Activated CD4-positive, alpha-beta T cell treated with anti-CD3 and anti-CD28 coated beads, Interleukin-2, Interleukin-4, amounts not matched to agents 100 ng/mL and 50 ng/mL, durations not matched to agents 16 hours and 8 hours (primary cell): Measurements from ENCODE around the gene ZNF428.
"Not testable (repeated sequence)": the region's sequence is repeated elsewhere in the genome, so short reads cannot be mapped to it uniquely, and the experiment has no call there.

Source experiments
- DNase-seq: peaks from one replicate; pipeline ENCODE4 v3.0.0-alpha.2; 2020; ENCODE audit warnings: low spot score

The ZNF428 gene

DNA sequence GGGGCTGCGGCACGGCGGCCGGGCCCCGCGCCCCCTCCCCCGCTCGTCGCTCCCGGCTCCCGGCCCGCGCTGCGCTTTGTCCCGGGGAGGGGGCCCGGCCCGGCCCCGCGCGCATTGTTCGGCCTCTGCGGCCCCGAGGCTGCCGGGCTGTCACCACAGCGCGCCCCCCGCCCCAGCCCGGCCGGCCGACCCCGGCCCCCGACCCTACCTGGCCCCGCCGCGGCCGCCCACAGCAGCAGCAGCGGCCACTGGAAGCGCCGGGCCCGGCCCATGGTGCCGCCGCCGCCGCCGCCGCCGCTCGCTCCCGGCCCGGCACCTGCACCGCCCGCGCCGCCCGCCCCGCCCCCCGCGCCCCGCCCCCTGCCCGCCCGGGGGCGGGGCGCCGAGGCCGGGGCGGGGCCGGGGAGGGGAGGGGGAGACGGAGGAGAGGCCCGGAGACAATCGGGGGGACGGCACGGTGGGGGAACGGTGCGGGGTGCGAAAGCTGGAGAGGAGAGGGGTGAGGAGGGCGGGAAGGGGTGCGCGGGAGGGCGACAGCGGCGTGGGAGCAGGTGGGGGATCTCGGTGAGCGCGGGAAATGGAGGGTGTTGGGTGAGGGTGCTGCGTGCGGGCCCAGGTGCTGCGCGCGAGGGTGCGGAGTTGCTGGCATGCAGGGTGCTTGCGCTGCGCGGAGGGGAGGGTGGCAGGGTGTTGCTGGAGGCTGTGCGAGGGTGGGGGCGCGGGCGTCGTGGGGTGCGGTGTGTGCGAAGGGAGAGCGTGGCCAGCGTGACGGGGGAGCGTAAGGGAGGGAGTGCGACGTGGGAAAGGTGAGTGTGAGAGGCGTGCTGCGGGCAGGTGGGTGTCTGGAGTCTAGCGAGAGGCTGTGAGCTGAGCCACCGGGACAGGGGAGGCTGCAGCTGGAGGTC is 20.3 kb upstream of the ZNF428 start, which contains the start of gene CADM4:
CADM4 (minus strand) TSS at position 332 of the 905 bp plus-strand sequence; CDS start at position 272, 60 bp downstream.
- DNase-seq, result no peak

DNA sequence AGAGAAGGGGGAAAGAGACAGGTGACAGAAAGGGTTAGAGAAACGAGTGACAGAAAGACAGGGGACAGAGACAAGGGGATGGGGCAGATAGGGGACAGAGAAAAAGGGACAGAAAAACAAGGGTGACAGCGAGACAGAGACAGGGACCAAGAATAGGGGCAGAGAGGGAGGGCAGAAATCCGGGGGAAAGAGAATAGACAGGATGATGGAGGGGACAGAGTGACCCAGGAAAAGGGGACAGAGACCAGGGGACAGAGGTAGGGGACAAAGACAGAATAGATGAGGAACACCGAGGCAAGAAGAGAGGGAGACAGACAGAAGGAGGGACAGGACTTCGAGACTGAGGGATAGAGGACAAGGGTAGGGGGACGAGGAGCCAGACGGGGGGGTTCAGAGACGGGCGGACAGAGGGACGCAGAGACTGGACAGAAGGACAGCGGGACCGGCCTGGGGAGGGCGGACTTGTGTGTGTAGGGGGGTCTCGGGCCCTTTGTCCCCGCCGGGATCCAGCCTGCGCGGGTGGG is 19.6 kb upstream of the ZNF428 start:
- DNase-seq, result no peak

DNA sequence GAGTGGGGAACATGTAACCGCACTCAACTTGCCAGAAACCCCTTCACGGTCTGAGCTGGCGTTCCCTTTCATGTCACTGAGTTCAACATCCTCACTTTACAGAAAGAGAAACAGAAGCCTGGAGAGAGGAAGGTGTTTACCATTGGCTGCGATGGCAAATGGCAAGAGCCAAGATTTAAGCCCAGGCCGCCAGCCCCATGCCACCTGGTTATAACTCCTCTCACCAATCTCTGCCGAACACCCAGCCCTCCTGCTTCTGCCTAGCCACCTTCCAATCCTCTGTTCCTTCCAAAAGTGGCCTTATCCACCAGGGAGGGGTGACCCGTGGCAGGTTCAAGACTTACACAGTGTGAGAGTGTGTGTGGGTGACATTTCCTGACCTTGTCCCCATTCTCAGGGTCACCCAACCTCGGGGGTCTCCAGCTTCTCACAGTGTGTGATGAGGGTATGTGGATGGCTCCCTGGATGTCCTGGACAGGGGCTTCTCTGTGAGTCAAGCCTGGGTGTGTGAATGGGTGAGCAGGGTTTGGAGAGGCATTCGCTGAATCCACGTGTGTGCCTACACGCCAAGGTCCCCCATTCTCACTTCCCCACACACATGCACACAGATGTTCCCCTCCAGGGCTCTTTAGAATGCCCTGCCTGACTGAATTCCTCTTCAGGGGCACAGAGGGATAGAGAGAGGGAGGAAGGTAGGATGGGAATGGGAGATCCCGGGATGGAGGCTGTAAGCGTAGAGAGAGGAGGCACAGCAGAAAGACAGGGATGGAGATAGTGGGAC is 19.0 kb upstream of the ZNF428 start:
- no peak for DNase-seq

DNA sequence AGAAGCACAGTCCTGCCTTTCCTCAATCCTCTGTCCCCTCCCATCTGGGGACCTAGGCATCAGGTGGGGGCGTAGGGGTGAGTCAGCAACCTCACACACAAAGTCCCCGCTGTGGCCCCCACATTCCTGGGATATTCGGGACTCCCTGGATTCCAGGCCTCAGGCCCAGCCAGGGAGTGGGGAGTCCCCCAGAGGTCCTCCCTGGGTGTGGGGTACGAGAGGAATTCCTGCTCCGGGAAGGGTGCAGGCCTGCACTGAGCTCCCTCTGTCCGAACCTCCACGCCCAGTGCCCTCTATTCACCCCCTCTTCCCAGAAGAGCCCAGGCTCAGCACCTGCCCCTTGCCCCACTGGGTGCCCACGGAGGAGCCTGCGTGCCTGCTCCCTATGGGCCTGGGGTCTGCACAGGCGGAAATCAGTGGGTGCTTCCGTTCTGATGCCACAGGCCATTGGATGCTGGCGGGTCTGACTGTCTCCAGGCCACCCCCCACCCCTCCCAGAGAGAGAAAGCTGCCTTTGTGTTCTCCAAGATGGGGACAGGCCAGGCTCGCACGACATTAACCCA is 16.8 kb upstream of the ZNF428 start:
- DNase-seq, result no peak

DNA sequence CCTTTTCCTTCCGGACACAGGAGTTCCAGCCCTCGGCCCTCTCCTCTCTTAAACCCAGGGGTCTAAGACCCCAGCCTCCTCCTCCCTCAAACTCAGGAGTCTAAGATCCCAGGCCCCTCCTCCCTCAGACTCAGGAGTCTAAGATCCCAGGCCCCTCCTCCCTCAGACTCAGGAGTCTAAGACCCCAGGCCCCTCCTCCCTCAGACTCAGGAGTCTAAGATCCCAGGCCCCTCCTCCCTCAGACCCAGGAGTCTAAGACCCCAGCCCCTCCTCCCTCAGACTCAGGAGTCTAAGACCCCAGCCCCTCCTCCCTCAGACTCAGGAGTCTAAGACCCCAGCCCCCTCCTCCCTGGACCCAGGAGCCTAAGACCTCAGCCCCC is 16.1 kb upstream of the ZNF428 start:
- DNase-seq, result not testable (repeated sequence)

DNA sequence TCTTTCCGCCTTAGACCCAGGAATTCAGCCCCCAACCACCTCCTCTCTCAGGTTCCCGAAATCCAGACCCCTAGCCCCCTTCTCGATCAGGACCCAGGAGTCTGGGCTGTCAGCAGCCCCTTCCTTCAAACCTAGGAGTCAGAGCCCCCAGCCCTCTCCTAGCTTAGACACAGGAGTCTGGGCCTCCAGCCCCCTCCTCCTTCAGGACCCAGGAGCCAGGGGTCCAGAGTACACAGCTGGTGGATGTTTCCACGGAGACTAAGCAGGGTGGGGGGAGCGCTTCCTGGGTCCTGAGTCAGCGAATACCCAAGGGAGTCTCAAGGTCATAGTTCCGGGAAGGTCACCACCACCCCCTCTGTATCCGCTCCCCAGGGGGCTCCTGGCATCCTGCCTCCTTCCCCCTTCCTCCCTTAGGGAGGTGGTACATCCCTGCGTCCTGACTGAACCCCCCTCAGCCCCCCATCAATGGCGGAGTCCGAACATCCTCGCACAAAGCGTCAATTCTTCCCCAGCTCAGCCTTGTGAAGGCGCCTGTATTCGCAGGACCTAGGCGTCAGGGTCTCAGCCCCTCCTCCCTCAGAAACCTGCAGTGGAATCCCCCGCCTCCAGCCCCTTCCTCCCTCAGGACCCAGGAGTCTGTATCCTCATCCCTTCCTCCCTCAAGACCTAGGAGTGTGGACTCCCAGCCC is 15.6 kb upstream of the ZNF428 start:
- DNase-seq, result no peak

DNA sequence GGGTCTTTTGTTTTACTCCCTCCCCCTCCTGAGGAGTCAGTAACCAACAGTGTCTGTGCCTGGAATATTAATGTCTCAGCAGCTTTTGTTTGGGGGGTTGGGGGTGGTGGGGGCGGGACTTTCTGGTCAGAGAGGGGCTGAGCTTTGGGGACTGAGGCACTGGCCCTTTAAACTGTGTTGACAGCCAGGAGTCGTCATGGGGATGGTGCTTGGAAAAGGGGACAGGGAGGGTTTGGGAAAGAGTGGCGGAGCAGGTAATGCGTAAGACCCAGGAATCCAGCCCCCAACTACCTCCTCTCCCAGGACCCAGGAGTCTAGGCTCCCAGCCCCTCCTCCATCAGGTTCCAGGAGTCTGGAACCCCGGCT is 15.1 kb upstream of the ZNF428 start:
- DNase-seq, result no peak

DNA sequence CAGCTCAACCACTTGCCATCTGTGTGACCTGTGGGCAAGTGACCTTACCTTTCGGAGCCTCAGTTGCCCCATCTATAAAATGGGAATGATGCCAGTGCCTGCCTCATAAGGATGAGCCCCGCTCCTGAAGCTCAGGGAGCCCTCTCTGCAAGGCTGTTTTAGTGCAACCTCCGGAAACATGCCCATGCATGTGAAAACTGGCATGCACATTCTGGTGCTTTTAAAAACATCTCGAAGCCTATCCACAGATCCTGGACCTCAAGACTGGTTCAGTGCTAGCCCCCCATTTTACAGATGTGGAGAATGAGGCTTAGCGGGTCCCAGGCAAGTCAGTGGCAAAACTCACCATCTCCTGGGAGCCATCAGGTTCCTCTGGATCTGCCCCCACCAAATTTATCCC is 14.6 kb upstream of the ZNF428 start:
- no peak for DNase-seq

DNA sequence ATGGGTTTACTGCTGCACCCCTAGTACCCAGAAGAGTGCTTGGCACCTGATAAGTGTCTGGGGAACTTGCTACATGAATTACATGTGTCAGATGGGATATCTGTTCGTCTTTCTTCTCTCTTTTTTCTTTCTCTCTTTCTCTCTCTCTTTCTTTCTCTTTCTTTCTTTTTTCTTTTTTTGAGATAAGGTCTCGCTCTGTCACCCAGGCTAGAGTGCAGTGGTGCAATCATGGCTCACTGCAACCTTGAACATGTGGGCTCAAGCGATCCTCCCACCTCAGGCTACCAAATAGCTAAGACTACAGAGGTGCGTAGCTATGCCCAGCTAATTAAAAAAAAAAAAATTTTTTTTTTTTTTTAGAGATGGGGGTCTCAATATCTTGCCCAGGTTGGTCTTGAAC is 14.1 kb upstream of the ZNF428 start:
- no peak for DNase-seq

DNA sequence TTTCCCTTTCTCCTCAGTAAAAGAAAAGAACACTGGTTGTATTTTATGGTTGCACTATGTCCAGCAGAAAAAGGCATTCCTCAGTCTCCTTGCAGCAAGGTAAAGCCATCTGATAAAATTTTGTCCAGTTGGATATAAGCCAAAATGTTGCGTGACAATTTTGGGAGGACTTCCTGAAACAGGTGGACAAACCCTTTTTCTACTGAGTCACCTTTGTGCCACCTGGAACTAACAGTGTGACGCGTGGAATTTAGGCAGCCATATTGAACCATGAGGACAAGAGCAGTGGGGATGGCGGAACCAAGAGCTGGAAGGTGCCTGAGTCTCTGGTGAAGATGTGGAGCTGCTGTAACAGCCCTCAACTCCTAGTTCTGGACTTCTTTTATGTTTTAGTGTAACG is 12.1 kb upstream of the ZNF428 start:
- DNase-seq, result no peak

DNA sequence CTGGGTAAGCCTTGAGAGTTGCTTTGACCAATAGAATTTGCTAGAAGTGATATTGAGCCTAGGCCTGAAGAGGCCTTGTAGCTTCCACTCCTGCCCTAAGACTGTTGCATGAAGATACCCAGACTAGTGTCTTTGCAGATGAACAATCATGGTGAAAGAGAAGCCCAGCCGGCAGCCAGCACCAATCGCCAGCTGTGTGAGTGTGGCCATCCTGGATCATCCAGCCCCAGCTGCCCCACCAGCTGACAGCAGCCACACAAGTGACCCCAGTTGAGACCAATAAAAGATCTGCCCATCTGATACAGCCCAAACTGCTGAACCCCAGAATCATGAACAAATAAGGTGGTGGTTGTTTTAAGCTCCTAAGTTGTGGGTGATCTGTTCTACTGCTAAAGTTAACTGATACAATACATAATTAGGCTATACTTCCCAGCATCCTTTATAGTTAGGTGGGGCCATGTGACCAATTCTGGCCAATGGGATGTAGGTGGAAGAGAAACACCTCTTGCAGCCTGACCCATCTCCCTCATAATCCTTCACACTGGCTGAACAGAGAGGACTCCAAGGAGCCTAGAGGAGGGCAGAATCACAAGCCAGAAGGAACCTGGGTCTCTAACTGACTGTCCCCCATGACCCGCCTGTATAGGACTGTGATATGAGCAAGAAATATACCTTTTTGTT is 9.4 kb upstream of the ZNF428 start:
- no peak for DNase-seq

DNA sequence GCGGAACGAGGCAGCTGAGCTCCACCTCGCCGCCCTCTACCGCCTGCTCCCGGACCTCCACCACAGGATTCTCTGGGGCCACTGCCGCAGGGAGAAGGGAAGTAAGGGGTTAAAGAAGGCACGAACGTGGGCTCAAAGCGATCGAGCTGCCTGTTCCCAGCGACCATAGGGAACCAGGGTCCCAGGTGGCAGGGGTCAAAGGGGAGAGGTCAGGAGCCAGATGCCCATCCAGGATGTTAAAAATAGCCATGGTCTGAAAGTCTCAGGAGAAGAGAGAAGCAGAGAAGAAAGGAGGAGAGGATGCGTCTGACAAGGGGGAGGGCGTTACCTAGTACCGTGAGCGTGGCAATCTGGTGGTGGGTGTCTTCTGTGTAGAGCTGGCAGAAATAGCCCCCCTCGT is 7.4 kb upstream of the ZNF428 start:
- no peak for DNase-seq

DNA sequence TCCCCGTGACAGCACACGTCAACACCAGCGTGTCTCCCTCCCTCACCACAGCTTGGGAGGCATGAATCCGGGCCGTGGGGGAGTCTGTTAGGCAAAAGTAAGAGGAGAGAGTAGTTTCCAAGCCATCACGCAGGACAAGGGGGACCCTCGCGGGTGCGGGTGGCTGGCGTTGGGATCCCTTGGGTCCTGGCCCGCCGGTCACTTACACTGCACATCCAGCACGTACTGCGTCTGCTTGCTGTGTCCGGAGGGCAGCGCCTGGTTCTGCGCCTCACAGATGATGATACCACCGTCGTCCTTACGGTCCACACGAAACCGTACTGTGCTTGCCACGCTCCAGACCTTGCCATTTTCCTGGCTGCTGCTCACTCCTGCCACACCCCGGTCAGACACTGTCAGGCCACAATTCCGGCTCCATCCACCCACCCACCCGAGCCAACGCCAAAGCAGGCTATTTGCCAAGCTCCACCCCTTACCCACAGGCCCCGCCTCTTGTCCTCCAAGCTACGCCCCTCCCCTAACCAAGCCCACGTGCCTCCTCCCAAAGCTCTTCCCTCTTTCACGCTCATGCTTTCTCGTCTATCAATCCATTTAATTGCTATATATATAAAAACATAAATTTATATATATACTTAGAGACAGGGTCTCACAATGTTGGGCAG is 6.6 kb upstream of the ZNF428 start:
- DNase-seq, result peak; percentile 27

DNA sequence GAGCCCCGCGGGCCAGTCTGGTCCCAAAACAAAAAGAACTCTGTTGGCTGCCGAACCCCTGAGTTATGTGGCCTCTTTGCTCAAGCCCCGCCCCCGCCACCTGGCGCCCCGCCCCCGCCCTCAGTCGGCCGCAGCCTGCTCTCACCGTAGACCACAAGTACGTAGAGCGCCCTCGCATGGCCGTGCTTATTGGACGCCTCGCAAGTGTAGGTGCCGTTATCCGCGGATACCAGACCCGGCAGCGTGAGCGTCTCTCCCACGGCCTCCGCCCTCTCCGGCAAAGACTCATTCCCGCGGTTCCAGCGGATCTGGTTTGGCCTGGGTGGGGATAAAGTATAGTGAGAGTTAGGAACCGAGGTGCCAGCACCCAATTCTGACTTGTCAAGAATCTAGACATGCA is 5.5 kb upstream of the ZNF428 start:
- peak; percentile 89 for DNase-seq

DNA sequence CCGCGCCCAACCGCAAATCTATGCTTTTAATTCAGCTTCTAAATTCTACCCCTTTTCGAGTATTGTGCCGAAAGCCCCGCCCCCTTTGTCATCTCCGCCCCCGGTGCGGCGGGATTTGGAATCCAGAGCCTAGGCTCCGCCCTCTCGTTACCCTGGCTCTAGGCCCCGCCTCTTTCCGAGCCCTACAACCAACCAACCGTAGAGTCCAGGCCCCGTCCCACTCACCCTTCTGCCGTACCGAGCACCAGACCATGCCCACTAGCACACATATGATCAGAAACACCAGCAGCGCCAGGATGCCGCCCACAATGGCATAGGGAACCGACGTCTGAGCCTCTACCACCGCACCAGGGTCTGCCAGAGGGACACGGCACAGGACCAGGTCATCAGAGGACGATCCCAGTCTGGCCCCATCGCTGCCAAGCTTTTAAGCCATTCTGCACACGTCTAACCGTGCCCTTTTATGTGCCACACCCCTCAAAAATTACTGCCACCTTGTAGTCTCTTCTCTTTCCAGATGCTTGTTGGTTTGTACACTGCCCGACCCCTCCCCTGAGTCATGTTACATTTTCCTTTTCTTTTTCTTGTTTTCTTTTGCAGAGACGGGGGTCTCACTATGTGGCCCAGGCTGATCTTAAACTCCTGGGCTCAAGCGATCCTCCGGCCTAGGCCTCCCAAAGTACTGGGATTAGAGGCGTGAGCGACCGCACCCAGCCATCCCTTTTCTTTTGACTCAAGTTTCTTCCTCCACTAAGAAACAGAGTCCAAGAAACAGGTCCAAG is 4.7 kb upstream of the ZNF428 start:
- DNase-seq, result no peak

DNA sequence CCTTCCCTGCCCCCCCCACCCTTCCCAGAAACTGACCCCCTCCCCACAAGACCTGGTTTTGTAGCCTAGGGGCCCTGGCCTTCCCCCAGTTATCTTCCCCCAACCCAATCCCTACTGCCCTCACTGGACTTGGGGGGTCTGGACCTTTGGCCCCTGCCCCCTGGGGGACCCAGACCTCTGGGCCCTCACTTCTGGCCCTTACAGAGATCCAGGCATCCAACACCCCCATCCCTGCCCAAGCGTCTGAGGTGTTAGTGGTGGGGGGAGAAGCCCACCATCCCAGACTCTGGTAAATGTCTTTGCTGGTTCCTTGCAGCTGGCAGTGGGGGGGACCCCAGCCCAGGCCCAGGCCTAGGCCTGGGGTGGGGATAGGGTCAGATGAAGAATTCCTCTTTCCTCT is 3.5 kb upstream of the ZNF428 start:
- no peak for DNase-seq

DNA sequence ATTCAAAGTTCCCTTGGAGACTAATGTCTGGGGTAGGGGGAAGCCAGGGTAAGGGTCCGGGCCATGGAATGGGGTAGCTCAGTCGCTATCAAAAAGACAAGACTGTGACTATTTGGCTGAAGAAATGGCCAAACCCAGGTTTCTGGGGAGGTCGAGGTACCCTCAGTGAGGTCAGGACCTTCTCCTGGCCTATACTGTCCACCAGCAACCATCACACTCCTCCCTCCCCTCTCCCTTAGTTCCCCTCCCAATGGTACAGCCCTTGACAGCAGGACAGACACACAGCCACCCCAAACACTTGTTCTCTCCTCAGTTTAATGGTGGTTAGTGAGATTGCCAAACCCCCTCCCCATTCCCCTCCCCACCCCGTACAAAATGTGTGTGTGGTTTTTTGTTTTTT is 2.6 kb upstream of the ZNF428 start:
- no peak for DNase-seq

DNA sequence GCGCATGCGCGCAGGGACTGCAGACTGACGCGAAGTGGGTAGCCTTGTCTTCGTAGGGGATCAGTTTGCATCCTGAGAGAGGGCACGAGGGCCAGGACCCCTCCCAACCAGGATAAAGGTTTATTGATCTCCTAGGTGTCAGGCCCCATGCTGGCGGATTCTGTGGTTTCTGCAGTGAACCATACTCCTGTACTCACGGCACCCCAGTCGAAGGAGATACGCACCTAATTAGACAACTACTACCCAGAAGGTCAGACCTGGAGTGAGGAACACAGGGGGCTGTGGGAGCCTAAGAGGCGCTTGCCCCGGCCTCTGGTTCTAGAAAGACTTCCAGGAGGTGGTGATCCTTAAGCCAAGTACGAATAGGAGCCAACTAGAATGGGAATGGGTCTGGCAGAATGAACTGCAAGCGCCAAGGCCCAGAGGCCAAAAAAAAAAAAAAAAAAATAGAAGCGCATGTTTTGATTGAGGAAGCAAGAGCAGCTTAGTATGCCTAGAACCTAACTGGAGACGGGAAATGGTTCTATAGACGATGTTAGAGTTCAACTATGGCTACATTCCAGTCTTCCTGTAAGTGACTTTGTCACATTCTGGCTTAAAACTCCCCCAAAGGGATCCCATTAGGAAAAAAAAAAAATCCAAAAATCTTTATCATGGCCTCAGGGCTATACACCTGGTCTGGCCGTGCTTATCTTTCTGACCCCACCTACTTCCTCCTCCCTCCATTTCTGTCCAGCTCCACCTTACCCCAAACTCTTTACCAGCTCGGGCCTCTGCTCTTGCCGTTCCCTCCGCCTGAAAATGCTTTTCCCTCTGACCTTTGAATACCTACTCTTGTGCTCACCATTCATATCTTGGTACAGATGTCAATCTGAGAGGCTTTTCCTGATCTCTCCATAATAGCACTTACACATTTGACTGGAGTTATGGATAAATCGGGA is 902 bp upstream of the ZNF428 start:
- no peak for DNase-seq

DNA sequence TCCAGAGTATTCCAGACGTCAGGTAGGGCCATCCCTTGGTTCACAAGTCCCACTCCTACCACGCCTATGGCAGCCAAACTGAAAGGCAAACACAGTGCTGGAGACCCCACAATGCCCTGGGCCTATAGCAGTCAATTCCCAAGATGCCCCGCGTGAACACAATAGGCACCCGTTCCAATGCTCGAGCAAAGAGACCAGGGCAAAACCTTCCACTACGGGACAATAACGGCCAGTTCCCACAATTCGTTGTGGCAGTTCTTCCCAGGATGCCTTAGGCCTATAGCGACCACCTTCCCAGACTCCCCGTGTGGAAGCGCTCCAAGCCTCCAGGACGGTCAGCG is 538 bp downstream of the ZNF428 start:
- peak; percentile 65 for DNase-seq
